ENCODE results near the gene MACO1. TPM values are rescaled to one million over a fixed set of nuclear protein-coding genes. Genes with fewer than 3 reads are reported as not detected.

MACO1 gene
- polyA plus RNA-seq, 2 donors = 16.1 to 23.3 TPM

DNA sequence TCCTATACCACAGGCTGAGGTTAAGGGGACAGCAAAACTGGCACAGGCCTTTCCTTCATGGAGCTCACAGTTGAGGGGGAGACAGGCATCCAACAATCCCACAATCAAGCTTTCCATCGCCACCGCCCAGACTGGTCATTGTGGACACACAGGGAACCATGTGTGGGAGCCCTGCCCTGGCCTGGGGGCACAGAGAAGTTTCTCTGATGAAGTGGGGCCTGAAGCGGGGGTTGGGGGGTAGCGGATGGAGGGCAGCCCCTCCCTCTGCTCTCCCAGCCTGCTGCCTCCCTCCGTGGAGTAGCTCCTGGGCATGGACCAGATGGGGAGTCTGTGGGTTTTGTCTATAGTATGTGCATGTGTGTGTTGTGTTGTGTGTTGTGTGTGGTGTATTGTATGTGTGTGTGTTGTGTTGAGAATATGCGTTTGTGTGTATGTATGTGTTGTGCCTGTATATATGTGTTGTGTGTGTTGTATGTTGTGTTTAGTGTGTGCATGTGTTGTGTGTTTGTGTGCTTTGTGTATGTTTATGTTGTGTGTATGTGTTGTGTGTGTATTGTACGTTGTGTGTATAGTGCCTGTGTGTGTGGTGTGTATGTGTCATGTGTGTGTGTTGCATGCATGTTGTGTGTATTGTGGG, 98.3 kb downstream of the MACO1 start:
- H3K4me3 ChIP-seq (ENCODE audit: low read depth in 1 of 2, low read length in 2 of 2) = no peak overlapping the region
- H3K36me3 ChIP-seq (ENCODE audit: control insufficient read depth in 2 of 2, insufficient read depth in 2 of 2, low read length in 1 of 2) = no peaks in the 10 kb centered on the region
- peaks cover 0 to 3% of the 10 kb centered on the region in 2 donors for H3K9me3 ChIP-seq (ENCODE audit: control insufficient read depth in 2 of 2, insufficient read depth in 1 of 2, low read depth in 1 of 2, low read length in 1 of 2)
- H3K4me1 ChIP-seq (ENCODE audit: control insufficient read depth in 2 of 2, insufficient read depth in 2 of 2, low read length in 1 of 2) = peaks cover 2 to 15% of the 10 kb centered on the region in 2 donors
- WGBS, 2 donors = 87 to 89% methylated on average over 7 of the region's 7 CpGs
- H3K27ac ChIP-seq (ENCODE audit: low read depth in 2 of 2, low read length in 1 of 2) = no peak overlapping the region
- H3K27me3 ChIP-seq (ENCODE audit: control insufficient read depth in 1 of 2, insufficient read depth in 2 of 2, low read length in 2 of 2) = no peaks in the 10 kb centered on the region

GRCh38 chr1:25529518-25530185, 99.0 kb downstream of the MACO1 start:
- Histone ChIP-seq H3K36me3 (ENCODE audit: control insufficient read depth in 2 of 2, insufficient read depth in 2 of 2, low read length in 1 of 2) (no peaks in the 10 kb centered on the region), H3K27me3 (ENCODE audit: control insufficient read depth in 1 of 2, insufficient read depth in 2 of 2, low read length in 2 of 2) (no peaks in the 10 kb centered on the region), H3K4me3 (ENCODE audit: low read depth in 1 of 2, low read length in 2 of 2) (no peak overlapping the region), H3K27ac (ENCODE audit: low read depth in 2 of 2, low read length in 1 of 2) (no peak overlapping the region), H3K4me1 (ENCODE audit: control insufficient read depth in 2 of 2, insufficient read depth in 2 of 2, low read length in 1 of 2) (peaks cover 2 to 15% of the 10 kb centered on the region in 2 donors), H3K9me3 (ENCODE audit: control insufficient read depth in 2 of 2, insufficient read depth in 1 of 2, low read depth in 1 of 2, low read length in 1 of 2) (peaks cover 0 to 3% of the 10 kb centered on the region in 2 donors)
- WGBS, 2 donors = 84% methylated on average over 17 to 18 of the region's 18 CpGs

DNA sequence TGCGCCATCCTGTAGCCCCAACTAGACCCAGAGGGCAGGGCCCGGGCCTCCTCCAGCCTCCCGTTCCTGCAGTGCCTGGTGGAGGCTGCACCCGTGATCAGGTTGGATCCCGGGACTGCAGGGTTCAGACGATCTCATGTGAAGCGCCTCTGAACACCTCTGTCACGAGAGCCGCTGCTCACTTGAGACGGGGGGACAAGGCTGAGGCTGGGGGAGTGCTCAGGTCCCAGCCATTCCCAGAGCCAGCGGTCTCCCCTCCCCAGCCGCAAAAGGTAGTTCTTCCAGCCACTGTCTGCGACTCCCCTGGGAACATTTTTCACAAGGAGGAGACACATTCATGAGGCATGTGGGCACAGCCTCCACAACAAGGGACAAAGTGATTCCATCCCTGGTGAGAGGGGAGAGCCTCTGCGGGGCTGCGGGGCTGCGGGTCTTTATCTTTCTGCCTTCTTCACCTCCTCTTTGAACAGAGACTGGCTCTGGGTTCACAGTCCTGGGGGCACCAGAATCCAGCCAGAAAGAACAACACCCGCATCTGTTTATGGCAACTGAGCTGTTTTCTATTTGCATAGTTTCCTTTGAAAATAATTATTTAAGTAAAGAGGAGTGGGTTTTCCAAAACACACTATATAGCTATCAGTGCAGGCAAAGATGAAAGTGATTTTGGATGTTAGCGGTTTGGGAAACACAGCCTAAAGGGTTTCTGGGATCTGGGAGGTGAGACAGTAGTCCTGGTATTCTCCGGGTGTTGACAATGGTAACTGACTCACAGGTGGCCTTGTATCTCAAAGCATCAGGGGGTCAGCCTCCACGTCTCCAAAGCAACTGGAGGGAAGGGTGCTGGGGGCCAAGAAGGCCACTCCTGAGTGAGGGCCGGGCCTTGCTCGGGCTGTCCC, 99.7 kb downstream of the MACO1 start:
- Histone ChIP-seq H3K9me3 (ENCODE audit: control insufficient read depth in 2 of 2, insufficient read depth in 1 of 2, low read depth in 1 of 2, low read length in 1 of 2) (peaks cover 0 to 2% of the 10 kb centered on the region in 2 donors), H3K36me3 (ENCODE audit: control insufficient read depth in 2 of 2, insufficient read depth in 2 of 2, low read length in 1 of 2) (no peaks in the 10 kb centered on the region), H3K4me3 (ENCODE audit: low read depth in 1 of 2, low read length in 2 of 2) (no peak overlapping the region), H3K27me3 (ENCODE audit: control insufficient read depth in 1 of 2, insufficient read depth in 2 of 2, low read length in 2 of 2) (no peaks in the 10 kb centered on the region), H3K27ac (ENCODE audit: low read depth in 2 of 2, low read length in 1 of 2) (no peak overlapping the region), H3K4me1 (ENCODE audit: control insufficient read depth in 2 of 2, insufficient read depth in 2 of 2, low read length in 1 of 2) (peaks cover 2 to 15% of the 10 kb centered on the region in 2 donors)
- WGBS, 2 donors = 85 to 87% methylated on average over 22 of the region's 22 CpGs

DNA sequence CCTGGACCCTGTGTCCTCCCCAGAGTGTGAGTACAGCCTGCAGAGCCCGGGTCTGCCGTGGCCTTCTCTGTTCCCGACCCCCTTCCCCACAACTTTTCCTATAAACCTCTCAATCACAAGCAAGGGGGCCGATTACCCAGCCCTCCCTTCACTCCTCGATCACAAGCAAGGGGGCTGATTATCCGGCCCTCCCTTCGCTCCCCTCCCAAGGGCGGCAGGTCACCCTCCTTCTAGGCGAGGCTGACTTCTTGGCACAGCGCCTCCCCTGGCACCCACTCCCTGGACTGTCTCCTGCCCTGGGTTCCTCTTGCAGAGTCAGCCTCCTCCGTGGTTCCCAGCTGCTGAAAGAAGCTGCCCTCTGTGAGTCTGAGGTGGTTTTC, 100.4 kb downstream of the MACO1 start:
- WGBS, 2 donors = 50 to 57% methylated on average over 11 of the region's 11 CpGs
- H3K4me3 ChIP-seq (ENCODE audit: low read depth in 1 of 2, low read length in 2 of 2) = no peak overlapping the region
- H3K36me3 ChIP-seq (ENCODE audit: control insufficient read depth in 2 of 2, insufficient read depth in 2 of 2, low read length in 1 of 2) = no peaks in the 10 kb centered on the region
- no peaks in the 10 kb centered on the region for H3K27me3 ChIP-seq (ENCODE audit: control insufficient read depth in 1 of 2, insufficient read depth in 2 of 2, low read length in 2 of 2)
- H3K4me1 ChIP-seq (ENCODE audit: control insufficient read depth in 2 of 2, insufficient read depth in 2 of 2, low read length in 1 of 2) = peaks cover 2 to 15% of the 10 kb centered on the region in 2 donors
- H3K9me3 ChIP-seq (ENCODE audit: control insufficient read depth in 2 of 2, insufficient read depth in 1 of 2, low read depth in 1 of 2, low read length in 1 of 2) = no peaks in the 10 kb centered on the region
- no peak overlapping the region for H3K27ac ChIP-seq (ENCODE audit: low read depth in 2 of 2, low read length in 1 of 2)

- no peak overlapping the region for H3K27ac ChIP-seq (ENCODE audit: low read depth in 2 of 2, low read length in 1 of 2)
- no peaks in the 10 kb centered on the region for H3K9me3 ChIP-seq (ENCODE audit: control insufficient read depth in 2 of 2, insufficient read depth in 1 of 2, low read depth in 1 of 2, low read length in 1 of 2)
- no peaks in the 10 kb centered on the region for H3K36me3 ChIP-seq (ENCODE audit: control insufficient read depth in 2 of 2, insufficient read depth in 2 of 2, low read length in 1 of 2)
- peaks cover 2 to 11% of the 10 kb centered on the region in 2 donors for H3K4me1 ChIP-seq (ENCODE audit: control insufficient read depth in 2 of 2, insufficient read depth in 2 of 2, low read length in 1 of 2)
- H3K4me3 ChIP-seq (ENCODE audit: low read depth in 1 of 2, low read length in 2 of 2) = no peak overlapping the region
- WGBS, 2 donors = 88 to 89% methylated on average over 3 of the region's 3 CpGs
- no peaks in the 10 kb centered on the region for H3K27me3 ChIP-seq (ENCODE audit: control insufficient read depth in 1 of 2, insufficient read depth in 2 of 2, low read length in 2 of 2)
Observed at GRCh38 chr1:25532970-25533369, 102.3 kb downstream of the MACO1 start.

DNA sequence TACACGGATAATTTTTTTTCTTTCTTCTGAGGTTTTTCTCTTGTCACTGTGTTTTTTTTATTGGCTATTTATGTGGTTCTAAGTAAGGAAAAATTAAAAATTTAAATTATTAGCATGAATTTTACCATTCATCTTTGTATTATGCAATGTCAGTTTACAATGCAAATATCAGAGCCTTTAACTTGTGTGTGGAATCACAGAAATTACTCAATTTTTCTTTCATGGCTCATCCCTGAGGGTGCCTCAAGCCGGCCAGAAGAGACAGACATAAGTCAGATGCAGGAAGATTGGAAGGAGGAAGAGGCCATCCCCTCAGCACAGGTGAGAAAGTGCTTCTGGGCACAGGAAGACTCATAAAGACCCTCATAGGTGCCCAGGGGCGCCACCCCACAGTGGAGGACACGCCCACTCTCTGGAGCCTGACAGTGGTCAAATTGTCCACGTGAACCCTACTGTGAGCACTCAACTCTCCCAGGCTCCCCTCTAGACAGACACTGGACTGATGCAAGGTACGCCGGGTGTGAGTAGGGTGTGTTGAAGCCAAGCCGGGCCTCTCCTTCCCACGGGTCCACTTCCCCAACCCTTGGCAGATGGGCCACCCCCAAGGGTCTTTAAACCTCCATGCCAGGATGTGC, 103.2 kb downstream of the MACO1 start:
- Histone ChIP-seq H3K9me3 (ENCODE audit: control insufficient read depth in 2 of 2, insufficient read depth in 1 of 2, low read depth in 1 of 2, low read length in 1 of 2) (no peaks in the 10 kb centered on the region), H3K4me1 (ENCODE audit: control insufficient read depth in 2 of 2, insufficient read depth in 2 of 2, low read length in 1 of 2) (peaks cover 2 to 4% of the 10 kb centered on the region in 2 donors), H3K27ac (ENCODE audit: low read depth in 2 of 2, low read length in 1 of 2) (no peak overlapping the region), H3K27me3 (ENCODE audit: control insufficient read depth in 1 of 2, insufficient read depth in 2 of 2, low read length in 2 of 2) (no peaks in the 10 kb centered on the region), H3K36me3 (ENCODE audit: control insufficient read depth in 2 of 2, insufficient read depth in 2 of 2, low read length in 1 of 2) (no peaks in the 10 kb centered on the region), H3K4me3 (ENCODE audit: low read depth in 1 of 2, low read length in 2 of 2) (no peak overlapping the region)
- 77 to 84% methylated on average over 9 of the region's 9 CpGs for WGBS, 2 donors

GRCh38 chr1:25534410-25534788, 103.7 kb downstream of the MACO1 start:
- H3K27me3 ChIP-seq (ENCODE audit: control insufficient read depth in 1 of 2, insufficient read depth in 2 of 2, low read length in 2 of 2) = no peaks in the 10 kb centered on the region
- WGBS, 2 donors = 93 to 95% methylated on average over 4 of the region's 4 CpGs

GRCh38 chr1:25536124-25536523, 105.4 kb downstream of the MACO1 start:
- no peak overlapping the region for H3K4me3 ChIP-seq (ENCODE audit: low read depth in 1 of 2, low read length in 2 of 2)
- no peak overlapping the region for H3K27ac ChIP-seq (ENCODE audit: low read depth in 2 of 2, low read length in 1 of 2)
- peaks cover under 1% of the 10 kb centered on the region in 2 donors for H3K4me1 ChIP-seq (ENCODE audit: control insufficient read depth in 2 of 2, insufficient read depth in 2 of 2, low read length in 1 of 2)
- H3K36me3 ChIP-seq (ENCODE audit: control insufficient read depth in 2 of 2, insufficient read depth in 2 of 2, low read length in 1 of 2) = no peaks in the 10 kb centered on the region
- H3K9me3 ChIP-seq (ENCODE audit: control insufficient read depth in 2 of 2, insufficient read depth in 1 of 2, low read depth in 1 of 2, low read length in 1 of 2) = no peaks in the 10 kb centered on the region
- 82 to 88% methylated on average over 3 of the region's 3 CpGs for WGBS, 2 donors
- no peaks in the 10 kb centered on the region for H3K27me3 ChIP-seq (ENCODE audit: control insufficient read depth in 1 of 2, insufficient read depth in 2 of 2, low read length in 2 of 2)

More at GRCh38 chr1:25534410-25534788, 103.7 kb downstream of the MACO1 start:
- Histone ChIP-seq H3K36me3 (ENCODE audit: control insufficient read depth in 2 of 2, insufficient read depth in 2 of 2, low read length in 1 of 2) (no peaks in the 10 kb centered on the region), H3K27ac (ENCODE audit: low read depth in 2 of 2, low read length in 1 of 2) (no peak overlapping the region), H3K4me1 (ENCODE audit: control insufficient read depth in 2 of 2, insufficient read depth in 2 of 2, low read length in 1 of 2) (peaks cover 2 to 4% of the 10 kb centered on the region in 2 donors), H3K4me3 (ENCODE audit: low read depth in 1 of 2, low read length in 2 of 2) (no peak overlapping the region), H3K9me3 (ENCODE audit: control insufficient read depth in 2 of 2, insufficient read depth in 1 of 2, low read depth in 1 of 2, low read length in 1 of 2) (no peaks in the 10 kb centered on the region)

GRCh38 chr1:25537153-25537831, 106.6 kb downstream of the MACO1 start:
- Histone ChIP-seq H3K4me3 (ENCODE audit: low read depth in 1 of 2, low read length in 2 of 2) (no peak overlapping the region), H3K4me1 (ENCODE audit: control insufficient read depth in 2 of 2, insufficient read depth in 2 of 2, low read length in 1 of 2) (no peaks in the 10 kb centered on the region), H3K36me3 (ENCODE audit: control insufficient read depth in 2 of 2, insufficient read depth in 2 of 2, low read length in 1 of 2) (no peaks in the 10 kb centered on the region), H3K9me3 (ENCODE audit: control insufficient read depth in 2 of 2, insufficient read depth in 1 of 2, low read depth in 1 of 2, low read length in 1 of 2) (no peaks in the 10 kb centered on the region), H3K27me3 (ENCODE audit: control insufficient read depth in 1 of 2, insufficient read depth in 2 of 2, low read length in 2 of 2) (no peaks in the 10 kb centered on the region), H3K27ac (ENCODE audit: low read depth in 2 of 2, low read length in 1 of 2) (no peak overlapping the region)
- 69 to 76% methylated on average over 7 of the region's 7 CpGs for WGBS, 2 donors
